Mesothelial cell of epicardium (in vitro differentiated cells): Measurements from ENCODE around the gene GIMAP5. TPM values are rescaled to one million over a fixed set of nuclear protein-coding genes. Genes with fewer than 3 reads are reported as not detected.

ENCODE experiments used
- DNase-seq, 2 experiments: peaks; one replicate each; pipeline ENCODE4 v3.0.0; 2021; ENCODE audit warnings: low spot score in 2 of 2; ENCODE audit not compliant: unreplicated experiment in 2 of 2
- H3K27ac Mint-ChIP-seq: 2 replicates; pipeline ENCODE4 v1.8.0; 2021; ENCODE audit warnings: mixed read lengths
- H3K27me3 Mint-ChIP-seq: 2 replicates; pipeline ENCODE4 v1.8.0; 2021; ENCODE audit warnings: low read depth, mixed read lengths
- H3K36me3 Mint-ChIP-seq: 2 replicates; pipeline ENCODE4 v1.8.0; 2021; ENCODE audit warnings: mixed read lengths
- H3K4me1 Mint-ChIP-seq: 2 replicates; pipeline ENCODE4 v1.8.0; 2021; ENCODE audit warnings: mixed read lengths
- H3K4me3 Mint-ChIP-seq: 2 replicates; pipeline ENCODE4 v1.8.0; 2021; ENCODE audit warnings: mild to moderate bottlenecking, moderate library complexity, mixed read lengths
- H3K9me3 Mint-ChIP-seq: 2 replicates; pipeline ENCODE4 v1.8.0; 2021; ENCODE audit warnings: mixed read lengths
- total RNA-seq: library from RNA; stranded (reverse); gene quantifications from 3 replicates; pipeline ENCODE4 v1.2.1, GENCODE V29; 2021
- TF ChIP-seq, protein P1 (sequence below): fragments of 200-600 bp; sonication (generic); IDR thresholded peaks from one replicate; pipeline ENCODE4 v1.5.0; 2021; ENCODE audit warnings: antibody characterized with exemption; ENCODE audit not compliant: unreplicated experiment

Gene GIMAP5
- total RNA-seq, 1 donor from 2014 or later = not detected

DNA sequence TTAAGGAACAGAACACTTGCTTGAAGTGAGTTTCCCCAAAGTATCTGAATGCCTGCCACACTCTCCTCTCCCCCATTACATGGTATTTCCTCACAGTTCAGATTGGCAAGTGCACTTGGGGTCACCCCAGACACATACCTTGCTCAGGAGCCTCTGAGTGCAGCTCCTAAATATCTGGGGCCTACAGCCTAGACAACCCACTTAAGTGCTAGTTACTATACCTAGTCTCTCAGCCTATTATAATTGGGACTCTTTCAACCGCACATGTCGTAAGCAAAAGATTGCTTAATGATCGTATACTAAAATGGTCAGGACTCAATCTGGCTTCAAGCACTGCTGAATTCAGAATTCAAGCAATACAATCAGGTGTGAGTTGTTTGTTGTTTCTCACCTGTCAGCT lies 43.1 kb downstream of the GIMAP5 start:
- TF ChIP-seq, protein P1, sequence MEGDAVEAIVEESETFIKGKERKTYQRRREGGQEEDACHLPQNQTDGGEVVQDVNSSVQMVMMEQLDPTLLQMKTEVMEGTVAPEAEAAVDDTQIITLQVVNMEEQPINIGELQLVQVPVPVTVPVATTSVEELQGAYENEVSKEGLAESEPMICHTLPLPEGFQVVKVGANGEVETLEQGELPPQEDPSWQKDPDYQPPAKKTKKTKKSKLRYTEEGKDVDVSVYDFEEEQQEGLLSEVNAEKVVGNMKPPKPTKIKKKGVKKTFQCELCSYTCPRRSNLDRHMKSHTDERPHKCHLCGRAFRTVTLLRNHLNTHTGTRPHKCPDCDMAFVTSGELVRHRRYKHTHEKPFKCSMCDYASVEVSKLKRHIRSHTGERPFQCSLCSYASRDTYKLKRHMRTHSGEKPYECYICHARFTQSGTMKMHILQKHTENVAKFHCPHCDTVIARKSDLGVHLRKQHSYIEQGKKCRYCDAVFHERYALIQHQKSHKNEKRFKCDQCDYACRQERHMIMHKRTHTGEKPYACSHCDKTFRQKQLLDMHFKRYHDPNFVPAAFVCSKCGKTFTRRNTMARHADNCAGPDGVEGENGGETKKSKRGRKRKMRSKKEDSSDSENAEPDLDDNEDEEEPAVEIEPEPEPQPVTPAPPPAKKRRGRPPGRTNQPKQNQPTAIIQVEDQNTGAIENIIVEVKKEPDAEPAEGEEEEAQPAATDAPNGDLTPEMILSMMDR = no peak
- no peak overlapping the region for H3K27ac Mint-ChIP-seq
- peaks cover 50% of the 10 kb centered on the region for H3K27me3 Mint-ChIP-seq
- H3K4me1 Mint-ChIP-seq = peaks cover 8% of the 10 kb centered on the region
- no peaks in the 10 kb centered on the region for H3K9me3 Mint-ChIP-seq
- no peak for DNase-seq
- no peaks in the 10 kb centered on the region for H3K36me3 Mint-ChIP-seq
- no peak overlapping the region for H3K4me3 Mint-ChIP-seq

DNA sequence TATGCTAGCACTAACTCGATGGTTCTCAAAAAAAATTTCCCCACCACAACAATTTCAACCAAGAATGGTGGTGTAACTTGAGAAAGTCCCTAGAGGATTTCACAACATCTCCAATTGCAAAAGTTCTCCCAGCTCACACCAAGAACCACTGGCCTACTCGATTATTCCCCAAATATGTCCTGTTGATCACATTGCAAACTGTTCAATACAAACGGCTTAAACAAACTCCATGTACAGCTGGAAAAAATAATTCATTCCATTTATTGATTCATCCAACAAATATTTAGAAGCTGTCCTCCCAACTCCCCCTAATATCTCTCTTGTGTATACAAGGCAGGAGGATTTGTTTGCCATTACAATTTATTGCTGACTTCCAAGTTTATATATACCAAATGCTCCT lies 43.9 kb downstream of the GIMAP5 start:
- Mint-ChIP-seq H3K9me3 (no peaks in the 10 kb centered on the region), H3K27ac (no peak overlapping the region), H3K36me3 (no peaks in the 10 kb centered on the region), H3K27me3 (peaks cover 55% of the 10 kb centered on the region), H3K4me3 (no peak overlapping the region), H3K4me1 (peaks cover 14% of the 10 kb centered on the region)
- TF ChIP-seq, protein P1 = no peak
- DNase-seq = no peak

DNA sequence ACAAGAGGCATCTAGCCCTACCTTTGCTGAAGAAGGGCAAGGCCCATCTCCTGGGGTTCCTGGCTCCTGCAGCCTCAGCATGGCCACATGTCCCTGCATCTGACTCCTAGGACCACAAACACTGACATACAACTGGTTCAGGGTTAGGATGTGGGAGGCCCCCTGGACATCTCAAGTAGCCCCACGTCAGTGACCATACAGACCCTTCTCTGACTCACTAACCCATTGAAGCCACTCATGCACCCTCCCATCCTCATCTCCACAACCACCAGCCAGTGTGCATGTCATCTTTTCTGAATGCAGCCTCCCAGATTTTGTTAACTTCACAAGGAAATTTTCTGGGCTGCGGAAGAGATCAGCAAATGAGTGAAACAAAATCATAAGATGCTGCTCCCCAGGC lies 44.7 kb downstream of the GIMAP5 start:
- no peak overlapping the region for H3K27ac Mint-ChIP-seq
- TF ChIP-seq, protein P1 = no peak
- H3K4me1 Mint-ChIP-seq = peaks cover 16% of the 10 kb centered on the region
- H3K27me3 Mint-ChIP-seq = peaks cover 54% of the 10 kb centered on the region
- no peaks in the 10 kb centered on the region for H3K36me3 Mint-ChIP-seq
- DNase-seq = no peak
- no peaks in the 10 kb centered on the region for H3K9me3 Mint-ChIP-seq
- H3K4me3 Mint-ChIP-seq = no peak overlapping the region

DNA sequence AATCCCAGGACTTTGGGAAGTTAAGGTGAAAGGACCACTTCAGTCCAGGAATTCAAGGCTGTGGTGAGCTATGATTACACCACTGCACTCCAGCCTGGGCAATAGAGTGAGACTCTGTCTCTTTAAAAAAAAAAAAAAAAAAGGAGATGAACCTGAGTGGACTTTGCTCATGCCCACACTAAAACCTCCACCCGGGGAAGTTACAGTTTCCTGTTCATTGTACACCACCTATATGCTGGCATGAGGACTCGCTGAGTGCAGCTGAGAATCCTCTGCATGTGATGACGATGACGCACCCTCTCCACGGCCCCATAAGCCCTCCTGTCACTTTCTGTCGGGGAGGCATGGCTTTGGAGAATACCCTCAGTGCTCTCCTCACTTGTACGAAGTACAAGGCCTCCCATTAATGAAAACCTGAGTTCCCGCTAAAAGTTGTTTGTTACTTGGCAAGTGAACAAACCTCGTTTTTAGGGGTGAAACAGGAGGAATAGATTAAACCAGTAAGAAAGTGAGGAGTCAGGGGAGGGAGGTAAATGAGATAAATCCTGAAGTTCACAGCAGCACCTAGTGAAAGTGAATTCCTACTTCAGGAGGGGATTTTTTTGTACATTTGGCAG lies 47.0 kb downstream of the GIMAP5 start:
- TF ChIP-seq, protein P1 = no peak
- Mint-ChIP-seq H3K9me3 (no peaks in the 10 kb centered on the region), H3K4me3 (no peak overlapping the region), H3K27ac (no peak overlapping the region), H3K4me1 (peaks cover 27% of the 10 kb centered on the region), H3K27me3 (peaks cover 55% of the 10 kb centered on the region), H3K36me3 (no peaks in the 10 kb centered on the region)
- no peak for DNase-seq

DNA sequence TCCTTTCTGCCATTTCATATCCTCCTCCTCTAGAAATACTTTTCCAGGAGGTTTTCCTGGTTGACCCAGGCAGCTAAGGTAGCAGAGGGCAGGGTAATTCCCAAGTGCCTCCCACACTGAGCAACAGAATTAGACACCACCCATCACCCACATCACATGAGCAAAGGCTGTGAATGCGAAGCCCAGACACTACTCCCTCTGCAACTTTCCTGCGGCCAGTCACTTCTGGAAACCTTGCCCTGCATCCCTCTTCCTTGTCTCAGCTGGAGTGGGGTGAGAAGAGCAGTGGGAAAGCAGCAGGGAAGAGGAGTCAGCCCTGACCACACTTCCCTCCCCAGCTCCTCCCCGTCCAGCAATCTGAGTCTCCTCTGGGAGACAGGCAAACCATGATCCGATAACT lies 47.7 kb downstream of the GIMAP5 start:
- TF ChIP-seq, protein P1 = no peak
- H3K9me3 Mint-ChIP-seq = no peaks in the 10 kb centered on the region
- H3K27ac Mint-ChIP-seq = no peak overlapping the region
- H3K4me1 Mint-ChIP-seq = peaks cover 27% of the 10 kb centered on the region
- DNase-seq = no peak
- H3K27me3 Mint-ChIP-seq = peaks cover 60% of the 10 kb centered on the region
- H3K36me3 Mint-ChIP-seq = no peaks in the 10 kb centered on the region
- H3K4me3 Mint-ChIP-seq = no peak overlapping the region
